ENCODE data around the gene PEAK3.
A peak's percentile ranks its signal among the peaks of the same experiment; 100 is the strongest.

Gene PEAK3, protein sequence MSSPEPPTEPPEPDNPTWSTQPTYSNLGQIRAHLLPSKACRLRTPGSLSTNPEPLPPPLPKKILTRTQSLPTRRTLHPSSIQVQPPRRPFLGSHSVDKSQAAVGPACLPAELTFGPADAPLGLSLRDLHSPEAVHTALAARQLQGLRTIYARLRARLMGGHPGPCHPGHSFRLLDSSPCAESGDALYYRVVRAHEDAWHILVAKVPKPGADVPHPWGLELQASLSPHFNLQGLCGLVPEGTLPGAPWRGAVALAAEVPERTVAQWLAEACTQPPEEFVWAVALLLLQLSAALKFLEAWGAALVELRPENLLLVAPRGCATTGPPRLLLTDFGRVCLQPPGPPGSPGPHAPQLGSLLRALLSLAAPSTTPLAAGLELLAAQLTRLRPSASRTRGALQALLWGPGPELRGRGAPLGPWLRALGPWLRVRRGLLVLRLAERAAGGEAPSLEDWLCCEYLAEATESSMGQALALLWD

DNA sequence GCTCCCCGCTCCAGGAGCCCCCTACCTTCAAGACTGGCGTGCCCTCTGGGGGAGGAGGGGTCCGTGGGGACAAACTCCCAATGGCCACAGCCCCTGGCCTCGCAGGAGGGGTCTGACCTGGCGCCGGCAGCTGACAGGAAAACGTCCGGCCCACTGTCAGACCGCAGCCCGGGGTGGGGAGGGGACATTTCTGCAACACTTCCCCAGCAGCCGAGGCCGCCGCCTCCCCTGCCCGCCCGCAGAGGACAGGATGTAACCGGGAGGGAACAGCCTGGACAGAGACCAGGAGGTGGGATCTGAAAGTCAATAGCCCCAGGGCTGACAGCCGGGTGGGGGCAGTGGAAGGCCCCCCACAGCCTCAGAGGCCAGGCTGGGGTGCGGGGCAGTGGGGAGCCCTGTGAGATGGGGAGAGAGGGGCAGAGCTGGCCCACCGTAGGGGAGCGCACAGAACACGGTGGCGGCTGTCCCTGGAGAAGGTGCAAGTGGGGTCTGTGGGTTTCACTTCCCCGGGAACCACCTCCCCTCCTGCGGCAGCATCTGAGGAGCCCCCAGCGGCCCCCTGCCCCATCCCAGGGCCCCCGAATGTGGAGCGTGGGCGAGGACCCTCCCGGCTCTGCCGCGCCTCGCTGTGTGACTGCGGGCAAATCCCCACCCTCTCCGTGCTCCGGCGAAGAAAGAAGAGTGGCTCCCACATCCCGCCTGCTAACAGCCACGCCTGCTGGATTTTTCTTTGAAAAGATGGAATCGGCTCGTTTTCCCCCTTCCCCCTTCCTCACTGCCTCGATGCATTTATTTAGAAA lies at the start of gene PEAK3:
TSS of gene PEAK3 (minus strand) at position 114 of the 800 bp plus-strand sequence. CDS start 1,244 bp downstream, outside the sequence.
- DNase-seq (ENCODE audit: low read depth): no peak

DNA sequence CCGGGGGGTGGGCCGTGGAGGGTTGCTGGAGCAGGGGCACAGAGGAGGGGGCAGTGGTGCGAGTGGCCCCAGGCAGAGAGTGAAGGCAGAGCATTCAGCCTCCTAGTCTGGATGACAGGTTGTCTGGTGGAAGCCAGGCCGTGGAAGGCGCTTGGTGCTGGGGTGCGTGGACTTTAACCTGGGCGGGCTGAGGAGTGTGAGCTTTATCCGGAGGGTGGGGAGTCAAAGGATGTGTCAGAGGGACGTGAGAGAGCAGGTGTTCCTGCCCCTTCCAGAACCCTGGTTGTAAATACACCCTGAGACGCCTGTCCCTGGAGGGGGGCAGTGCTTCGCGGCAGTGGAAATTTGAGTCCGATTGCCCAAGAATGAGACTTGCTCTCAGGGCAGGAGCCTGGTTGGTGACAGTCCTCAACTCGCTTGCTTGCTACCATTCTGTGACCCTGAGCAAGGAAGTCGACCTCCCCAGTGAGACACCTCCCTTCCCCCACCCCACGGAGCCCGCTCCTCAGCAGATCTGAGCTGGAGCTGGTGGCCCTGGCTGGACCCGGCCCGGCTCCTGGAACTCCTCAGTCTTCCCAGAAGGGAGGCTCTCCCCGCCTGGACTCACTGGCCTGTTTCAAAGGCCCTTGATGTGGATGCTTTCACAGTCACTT lies 48.8 kb upstream of the PEAK3 start:
- no peak for DNase-seq (ENCODE audit: low read depth)

DNA sequence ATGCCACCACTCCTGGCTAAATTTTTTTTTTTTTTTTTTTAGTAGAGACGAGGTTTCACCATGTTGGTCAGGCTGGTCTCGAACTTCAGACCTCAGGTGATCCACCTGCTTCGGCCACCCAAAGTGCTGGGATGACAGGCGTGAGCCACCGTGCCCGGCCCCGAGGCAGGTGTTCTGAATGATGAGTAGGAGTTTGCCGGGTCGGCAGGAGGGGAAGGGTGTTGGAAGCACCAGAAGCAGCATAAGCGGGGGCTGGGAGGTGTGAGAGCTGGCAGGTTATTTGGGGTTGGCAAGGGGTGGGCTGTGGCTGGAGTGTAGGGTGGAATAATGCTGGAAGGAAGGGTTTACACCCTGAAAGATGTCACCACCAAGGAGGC lies 48.3 kb upstream of the PEAK3 start:
- no peak for DNase-seq (ENCODE audit: low read depth)

DNA sequence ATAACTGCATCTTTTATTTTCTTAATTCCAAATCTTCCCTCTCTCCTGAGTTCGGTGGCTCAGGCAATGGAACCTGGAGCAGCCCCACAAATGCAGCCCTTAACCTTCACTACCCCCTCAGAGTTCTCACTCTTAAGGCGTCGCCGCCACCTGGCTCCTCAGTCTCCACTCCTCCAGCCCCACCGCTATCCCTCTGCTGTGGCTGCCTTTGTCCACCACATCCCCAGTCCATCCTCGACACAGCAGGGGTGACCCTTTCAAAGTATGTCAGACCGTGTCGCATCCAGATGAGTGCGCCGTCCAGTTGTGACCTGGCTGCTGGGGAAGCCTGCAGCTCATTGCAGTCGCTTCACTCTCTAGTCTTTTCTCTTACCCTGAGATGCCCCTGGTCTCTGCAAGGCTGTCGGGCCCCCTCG lies 47.5 kb upstream of the PEAK3 start:
- DNase-seq (ENCODE audit: low read depth): no peak

DNA sequence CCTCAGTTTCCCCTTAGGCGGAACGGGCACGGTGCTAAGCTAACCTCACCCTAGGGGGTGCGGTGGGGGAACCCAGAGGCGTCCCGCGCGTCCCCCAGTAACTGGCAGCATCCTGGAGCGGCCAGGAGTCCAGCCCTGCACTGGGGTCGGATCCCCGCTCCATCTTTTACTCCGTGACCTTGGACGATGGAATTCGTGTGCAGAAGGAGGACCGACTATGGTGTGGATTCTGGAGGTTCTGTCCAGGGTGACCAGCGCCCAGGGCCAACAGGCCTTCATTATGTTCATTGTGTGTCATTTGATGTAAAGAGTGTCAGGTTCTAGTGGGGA lies 47.1 kb upstream of the PEAK3 start:
- DNase-seq (ENCODE audit: low read depth): no peak

DNA sequence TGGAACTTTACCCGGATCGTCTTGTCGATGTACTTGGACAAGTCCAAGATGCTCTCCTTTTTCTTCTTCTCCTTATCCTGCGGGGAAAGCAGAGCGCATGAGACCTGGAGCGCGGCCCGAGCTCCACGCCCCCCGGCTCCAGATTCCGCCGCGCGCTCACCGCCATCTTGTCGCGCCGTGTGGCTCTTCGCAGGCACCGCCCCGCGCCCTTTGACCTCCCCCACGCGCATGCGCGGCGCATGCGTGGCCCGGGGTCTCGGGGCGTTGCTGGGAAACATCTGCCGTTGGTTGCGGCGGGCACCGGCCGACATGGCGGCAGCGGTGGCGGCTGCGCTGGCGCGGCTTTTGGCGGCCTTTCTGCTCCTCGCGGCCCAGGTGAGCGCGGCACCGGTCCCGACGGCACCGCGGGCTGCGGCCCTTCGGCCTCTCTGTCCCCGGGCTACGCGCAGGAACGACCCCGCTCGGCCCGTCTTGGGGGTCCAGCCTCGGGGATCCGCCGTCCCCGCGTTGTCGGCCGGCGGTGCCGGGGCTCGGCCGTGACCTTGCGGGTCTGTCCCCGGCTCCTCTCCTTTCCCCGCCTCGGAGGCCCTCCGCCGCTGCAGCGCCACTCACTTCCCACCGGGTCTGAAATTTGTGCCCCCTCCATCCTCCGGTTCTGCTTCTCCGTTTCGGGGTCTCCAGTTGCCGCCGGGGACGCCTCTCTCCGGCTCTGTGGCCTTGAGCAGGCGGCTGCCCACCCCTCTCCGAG lies 46.6 kb upstream of the PEAK3 start, which contains the start of the genes LSM7 and SPPL2B:
TSS of gene LSM7 (minus strand) at position 186 of the 748 bp plus-strand sequence. CDS start at position 166, 20 bp downstream.
TSS of gene SPPL2B (plus strand) at position 284 of the 748 bp plus-strand sequence. CDS start at position 310, 26 bp downstream.
- peak; percentile 79 for DNase-seq (ENCODE audit: low read depth)

DNA sequence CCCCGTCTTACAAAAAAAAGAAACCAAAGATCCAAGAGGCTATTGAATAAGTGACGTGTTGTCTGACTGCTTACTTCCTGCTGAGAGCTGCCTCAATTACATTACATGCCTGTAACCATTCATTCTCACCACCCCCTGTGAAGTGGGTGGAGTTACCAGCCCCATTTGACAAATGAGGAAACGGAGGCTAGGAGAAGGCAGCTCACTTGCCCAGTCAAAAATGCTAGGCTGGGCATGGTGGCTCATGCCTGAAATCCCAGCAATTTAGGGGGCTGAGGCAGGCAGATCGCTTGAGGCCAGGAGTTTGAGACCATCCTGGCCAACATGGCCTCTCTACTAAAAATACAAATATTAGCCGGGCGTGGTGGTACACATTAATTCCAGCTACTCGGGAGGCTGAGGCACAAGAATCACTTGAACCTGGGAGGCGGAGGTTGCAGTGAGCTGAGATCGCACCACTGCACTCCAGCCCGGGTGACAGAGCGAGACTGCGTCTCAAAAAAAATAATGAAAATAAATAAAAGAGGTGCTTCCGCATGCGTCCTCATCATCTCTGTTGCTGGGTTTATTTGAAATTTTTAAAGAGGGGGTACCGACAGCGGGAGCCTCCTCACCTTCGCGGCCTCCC lies 45.9 kb upstream of the PEAK3 start:
- DNase-seq (ENCODE audit: low read depth): no peak

DNA sequence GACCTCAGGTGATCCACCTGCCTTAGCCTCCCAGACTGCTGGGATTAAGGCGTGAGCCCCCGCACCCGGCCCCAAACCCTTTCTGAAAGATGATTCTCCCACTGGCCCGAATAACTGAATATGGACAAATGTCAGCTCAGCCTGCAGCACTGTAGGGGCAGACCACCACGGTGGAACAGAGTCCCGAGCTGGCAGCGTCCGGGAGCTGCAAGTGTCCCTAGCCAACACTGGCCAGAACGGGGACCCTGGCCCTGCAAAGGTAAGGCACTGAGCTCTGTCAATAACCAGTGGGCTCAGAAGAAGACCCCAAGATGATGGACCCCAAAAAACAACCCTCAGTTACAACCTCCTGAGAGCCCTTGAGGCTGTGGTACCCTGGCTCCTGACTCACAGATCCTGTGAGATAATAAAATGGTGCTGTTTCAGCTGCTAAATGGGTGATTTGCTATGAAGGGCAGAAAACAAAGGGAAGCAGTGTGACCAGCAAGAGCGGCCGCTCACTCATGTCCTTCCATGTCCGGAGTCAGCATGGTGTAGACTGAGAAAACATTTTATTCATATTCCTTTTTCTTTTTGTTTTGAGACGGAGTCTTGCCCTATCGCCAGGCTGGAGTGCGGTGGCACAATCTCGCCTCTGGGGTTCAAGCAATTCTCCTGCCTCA lies 44.9 kb upstream of the PEAK3 start:
- no peak for DNase-seq (ENCODE audit: low read depth)

DNA sequence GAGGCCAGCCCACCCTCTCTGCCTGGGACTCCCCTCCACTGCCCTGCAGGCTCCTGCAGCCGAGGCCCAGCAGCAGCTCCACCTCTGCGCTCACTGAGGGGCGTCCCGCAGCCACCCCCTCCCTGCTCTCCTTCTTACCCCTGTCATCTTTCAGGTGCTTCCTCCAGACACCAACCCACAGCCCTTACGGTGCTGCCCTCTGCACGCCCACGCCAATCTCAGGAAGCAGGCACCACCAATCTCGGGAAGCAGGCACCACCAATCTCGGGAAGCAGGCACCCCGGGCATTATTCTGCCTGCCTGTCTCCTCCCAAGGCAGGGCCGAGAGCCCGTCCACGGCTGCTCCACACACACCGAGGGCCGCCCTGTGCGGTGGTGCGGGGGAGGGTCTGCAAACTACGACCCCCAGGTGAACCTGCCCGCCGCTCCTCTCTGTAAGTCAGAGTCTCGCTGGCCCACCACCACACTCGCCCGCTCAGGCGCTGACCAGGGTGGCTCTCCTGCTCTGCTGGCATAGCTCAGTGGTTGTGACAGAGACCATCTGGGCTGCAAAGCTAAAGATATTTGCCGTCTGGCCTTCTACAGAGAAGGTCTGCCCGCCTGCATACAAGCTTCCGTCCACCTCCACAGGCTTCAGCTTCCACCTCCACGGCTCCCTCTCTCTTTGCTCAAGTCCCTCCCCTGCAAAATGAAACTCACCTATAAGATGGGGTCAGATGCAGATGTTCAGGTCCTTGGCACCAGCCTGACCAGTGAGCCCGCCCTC lies 43.5 kb upstream of the PEAK3 start:
- peak; percentile 94 for DNase-seq (ENCODE audit: low read depth)

DNA sequence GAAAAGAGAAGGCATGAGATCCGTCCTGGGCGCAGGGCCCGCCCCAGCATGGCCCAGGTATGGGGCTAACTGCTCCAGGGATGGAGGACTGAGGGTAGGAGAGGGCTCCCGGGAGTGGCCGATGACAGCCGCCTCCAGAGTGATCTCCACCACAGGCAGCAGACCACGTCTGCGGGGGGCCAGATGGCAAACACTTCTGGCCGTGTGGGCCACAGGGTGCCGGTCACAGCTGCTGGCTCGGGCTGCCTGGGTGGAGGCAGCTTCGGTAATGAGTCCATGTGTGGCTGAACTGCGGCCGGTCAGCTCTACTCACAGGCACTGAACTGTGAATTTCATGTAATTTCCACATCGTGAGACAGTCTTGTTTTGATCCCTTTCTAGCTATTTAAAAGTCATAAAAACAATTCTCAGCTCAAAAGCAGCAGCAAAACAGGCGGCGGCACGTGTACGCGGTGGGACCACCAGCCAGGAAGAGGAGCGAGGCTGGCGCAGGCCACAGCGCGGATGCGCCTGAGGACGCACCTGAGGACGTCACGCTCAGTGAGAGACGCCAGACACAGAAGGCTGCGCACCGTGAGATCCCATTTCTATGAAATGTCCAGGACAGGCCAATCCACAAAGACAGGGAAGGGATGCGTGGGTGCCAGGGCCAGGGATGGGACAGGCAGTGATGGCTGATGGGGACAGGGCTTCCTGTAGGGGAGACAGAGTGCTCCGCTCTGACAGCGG lies 42.4 kb upstream of the PEAK3 start:
- no peak for DNase-seq (ENCODE audit: low read depth)

DNA sequence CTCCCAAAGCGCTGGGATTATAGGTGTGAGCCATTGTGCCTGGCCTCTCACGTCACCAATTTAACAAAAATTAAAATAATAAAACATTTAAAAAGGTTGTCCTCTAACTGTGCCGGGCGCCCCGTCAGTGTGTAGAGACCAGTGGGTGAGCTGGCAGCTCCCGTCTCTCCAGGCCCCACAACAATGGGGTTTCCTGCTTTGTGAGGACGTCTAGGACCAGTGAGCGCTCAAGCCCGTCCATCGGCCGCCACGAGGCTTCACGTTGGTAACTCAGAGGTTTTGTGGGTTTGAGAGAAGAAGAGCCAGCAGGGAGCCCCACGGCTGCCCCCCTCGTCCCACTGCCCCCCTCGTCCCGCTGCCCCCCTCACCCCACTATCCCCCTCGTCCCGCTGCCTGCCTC lies 41.7 kb upstream of the PEAK3 start:
- DNase-seq (ENCODE audit: low read depth): no peak

DNA sequence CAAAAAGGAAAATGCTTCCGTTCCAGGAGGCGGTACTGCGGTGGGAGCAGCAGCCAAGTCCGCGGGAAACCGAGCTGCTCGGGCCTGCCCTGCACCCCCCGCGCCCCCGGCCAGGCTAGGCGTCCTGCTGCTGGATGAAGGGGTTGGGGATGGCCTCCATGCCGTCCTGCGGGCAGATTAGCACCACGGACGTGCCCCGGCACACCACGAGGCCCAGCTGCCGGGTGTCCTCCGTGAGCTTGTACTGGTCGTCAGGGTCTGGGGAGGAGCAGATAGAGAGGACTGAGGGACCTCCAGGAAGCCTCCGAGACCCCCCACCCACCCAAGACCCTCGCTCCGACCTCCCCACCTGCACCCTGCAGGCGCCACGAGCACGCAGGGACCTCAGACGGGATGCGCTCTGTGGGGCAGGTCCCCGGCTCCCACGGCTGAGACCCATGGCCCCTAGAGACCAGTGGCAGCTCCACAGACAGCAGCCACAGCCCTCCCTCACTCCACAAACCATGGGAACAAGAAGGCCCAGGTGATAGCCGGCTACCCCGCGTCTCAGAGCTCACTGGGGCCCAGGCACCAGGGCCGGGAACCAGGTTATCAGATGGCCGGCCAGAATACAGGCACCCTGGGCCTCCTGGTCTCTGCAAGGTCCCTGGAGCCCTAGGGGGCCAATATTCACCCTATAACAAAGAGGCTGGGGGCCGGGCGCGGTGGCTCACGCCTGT lies 39.7 kb upstream of the PEAK3 start:
- DNase-seq (ENCODE audit: low read depth): no peak

DNA sequence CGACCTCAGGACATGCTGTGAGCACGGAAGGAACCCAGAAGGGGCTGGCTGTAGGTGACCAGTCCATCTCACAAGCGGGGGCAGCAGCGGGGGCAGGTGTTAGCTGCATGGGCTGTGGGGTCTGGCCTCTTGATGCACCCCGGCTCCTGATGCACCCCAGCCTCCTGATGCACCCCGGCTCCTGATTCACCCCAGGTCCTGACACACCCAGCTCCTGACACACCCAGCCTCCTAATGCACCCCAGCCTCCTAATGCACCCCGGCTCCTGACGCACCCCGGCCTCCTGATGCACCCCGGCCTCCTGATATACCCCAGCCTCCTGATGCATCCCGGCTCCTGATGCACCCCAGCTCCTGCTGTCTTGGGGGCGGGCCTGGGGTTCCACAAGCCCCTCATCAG lies 39.0 kb upstream of the PEAK3 start:
- no peak for DNase-seq (ENCODE audit: low read depth)

DNA sequence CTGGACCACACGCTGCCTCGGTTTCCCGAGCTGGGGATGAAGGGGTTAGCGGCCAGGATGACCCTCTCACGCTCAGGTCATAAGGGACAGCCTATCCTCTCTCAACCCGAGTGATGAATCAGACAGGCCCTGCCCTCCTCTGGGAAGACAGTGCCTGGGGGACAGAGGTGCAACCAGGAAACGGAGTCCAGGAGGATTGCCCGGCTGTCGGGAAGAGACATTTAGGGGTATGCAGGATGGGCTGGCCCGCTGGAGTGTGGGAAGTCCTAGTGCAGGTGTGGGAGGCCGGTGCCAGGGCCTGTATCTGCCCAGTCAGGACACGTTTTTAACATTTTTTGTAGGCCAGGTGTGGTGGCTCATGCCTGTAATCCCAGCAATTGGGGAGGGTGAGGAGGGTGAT lies 38.1 kb upstream of the PEAK3 start:
- no peak for DNase-seq (ENCODE audit: low read depth)

DNA sequence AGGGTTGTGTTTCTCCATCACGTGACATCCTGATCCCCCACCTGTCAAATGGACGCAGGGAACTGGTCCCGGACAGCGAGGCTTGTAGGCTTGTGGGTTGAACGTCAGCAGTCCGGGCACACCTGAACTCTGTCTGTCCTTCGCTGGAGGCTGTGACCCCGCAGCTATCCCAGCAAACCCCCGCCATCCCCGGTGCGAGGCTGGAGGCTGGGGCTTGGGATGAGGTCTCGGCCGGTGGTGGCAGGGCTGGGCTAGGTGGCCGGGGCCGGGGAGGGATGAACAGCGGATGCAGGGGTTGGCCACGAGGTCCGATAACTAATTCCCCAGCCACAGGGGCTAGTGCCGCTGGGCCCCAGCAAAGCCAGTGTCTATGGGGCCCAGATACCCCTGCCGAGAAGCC lies 37.6 kb upstream of the PEAK3 start:
- DNase-seq (ENCODE audit: low read depth): no peak

DNA sequence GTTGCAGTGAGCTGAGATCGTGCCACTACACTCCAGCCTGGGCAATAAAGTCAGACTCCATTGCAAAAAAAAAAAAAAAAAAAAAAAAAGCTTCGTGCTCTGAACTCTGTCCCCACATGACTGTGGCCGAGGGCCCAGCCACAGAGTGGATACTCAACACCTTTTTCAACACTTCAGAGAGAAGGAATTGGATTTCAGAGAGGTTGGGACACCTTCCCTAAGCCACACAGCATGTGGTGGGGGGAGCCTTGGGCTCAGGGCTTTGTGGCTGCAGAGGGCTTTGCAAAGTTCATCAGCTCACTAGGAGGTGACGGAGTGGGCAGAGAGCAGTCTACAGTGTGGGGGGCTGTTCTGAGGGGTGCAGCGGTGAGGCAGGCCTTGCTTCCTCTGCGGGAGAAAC lies 36.9 kb upstream of the PEAK3 start:
- DNase-seq (ENCODE audit: low read depth): no peak

DNA sequence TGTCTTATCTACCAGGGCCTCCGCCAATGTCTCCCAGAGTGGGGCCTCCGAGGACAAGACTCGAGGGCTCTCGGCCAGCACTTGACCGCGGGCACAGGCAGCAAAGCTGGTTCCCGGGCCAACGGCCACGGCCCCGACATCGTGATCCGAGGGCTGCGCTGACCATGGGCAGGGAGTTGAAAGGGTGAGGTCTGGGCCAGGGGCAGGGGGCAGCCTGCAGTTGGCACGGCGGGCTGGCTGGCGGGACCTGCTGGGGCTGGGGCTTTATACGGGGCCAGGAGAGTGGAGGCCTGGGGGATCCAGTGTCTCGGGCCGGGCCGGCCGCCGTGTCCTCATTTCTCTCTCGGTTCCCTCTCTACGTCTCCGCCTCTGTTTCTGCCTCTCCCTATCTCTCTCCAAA lies 35.8 kb upstream of the PEAK3 start:
- DNase-seq (ENCODE audit: low read depth): no peak

DNA sequence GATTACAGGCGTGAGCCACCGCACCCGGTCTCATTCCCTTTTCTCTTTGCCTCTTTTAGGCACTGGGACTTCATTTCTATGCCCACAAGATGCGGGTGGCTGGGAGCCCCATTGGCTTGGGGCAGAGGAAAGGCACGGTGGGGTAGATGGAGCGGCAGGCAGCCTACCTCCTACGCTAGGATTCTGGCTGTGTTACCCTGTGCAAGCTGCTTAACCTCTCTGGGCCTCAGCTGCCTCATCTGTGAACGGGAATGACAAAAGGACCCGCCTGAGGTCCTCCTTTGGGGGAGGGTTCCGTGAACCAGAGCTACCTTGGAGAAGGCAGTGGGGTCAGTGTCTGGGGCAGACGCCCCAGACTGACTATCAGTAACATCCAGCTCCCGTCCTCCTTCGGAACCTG lies 35.3 kb upstream of the PEAK3 start:
- DNase-seq (ENCODE audit: low read depth): no peak

Measured in CMK (cell line).